SK-N-SH (cell line): ENCODE results near the gene HOPX. TPM values are rescaled to one million over a fixed set of nuclear protein-coding genes. Genes with fewer than 3 reads are reported as not detected.
"Not testable (repeated sequence)": the region's sequence is repeated elsewhere in the genome, so short reads cannot be mapped to it uniquely, and the experiment has no call there.

Experiments used
- CTCF ChIA-PET: fragments of 300-600, 350-600 bp; formaldehyde crosslinking; extraction: SDS; loops from one replicate; lab custom pipeline; 2021; lab: Yijun Ruan, JAX
- POLR2A ChIA-PET: fragments of 350-600 bp; sonication (Branson Sonifier 250); formaldehyde crosslinking; extraction: SDS; loops from one replicate; lab custom pipeline; 2020; ENCODE audit warnings: antibody characterized with exemption, inconsistent platforms; lab: Yijun Ruan, JAX
- DNase-seq: peaks from one replicate; pipeline ENCODE4 v3.0.0; 2012
- H2AFZ ChIP-seq: fragments of 200-600 bp; sonication (generic); 2 replicates; pipeline ENCODE4 v1.8.1; 2016; ENCODE audit warnings: antibody characterized with exemption, mild to moderate bottlenecking, low read depth
- H3F3A ChIP-seq: fragments of 200-600 bp; sonication (generic); replicated peaks from 2 replicates; pipeline ENCODE3; 2016; ENCODE audit warnings: antibody characterized with exemption, mild to moderate bottlenecking; ENCODE audit not compliant: insufficient read depth
- H3K27ac ChIP-seq, 2 experiments: fragments of 200-500 bp in 1 of 2; fragments of 200-600 bp in 1 of 2; sonication (Bioruptor generic) in 1 of 2; sonication (generic), shearing (Covaris generic) in 1 of 2; 2 replicates each; pipeline versions ENCODE4 v1.5.1 to v1.6.1; 2014 to 2016; ENCODE audit warnings: low read depth in 2 of 2, inconsistent platforms in 1 of 2, low read length in 1 of 2, mild to moderate bottlenecking in 1 of 2, mixed read lengths in 1 of 2
- H3K27me3 ChIP-seq: fragments of 200-600 bp; sonication (generic), shearing (Covaris generic); 2 replicates; pipeline ENCODE4 v1.6.1; 2016; ENCODE audit warnings: mixed run types; ENCODE audit not compliant: insufficient read depth
- H3K36me3 ChIP-seq, 2 experiments: fragments of 200-500 bp in 1 of 2; fragments of 200-600 bp in 1 of 2; sonication (Bioruptor generic) in 1 of 2; sonication (generic) in 1 of 2; replicated peaks in 1 of 2; 2 replicates each; pipeline versions ENCODE3 to v1.5.1; 2014 to 2016; ENCODE audit warnings: low read length in 1 of 2, mild to moderate bottlenecking in 1 of 2; ENCODE audit not compliant: insufficient read depth in 2 of 2, control insufficient read depth in 1 of 2
- H3K4me1 ChIP-seq, 2 experiments: fragments of 200-500 bp in 1 of 2; fragments of 200-600 bp in 1 of 2; sonication (Bioruptor generic) in 1 of 2; sonication (generic), shearing (Covaris generic) in 1 of 2; 2 replicates each; pipeline versions ENCODE4 v1.5.1 to v1.6.1; 2014 to 2016; ENCODE audit warnings: low read depth in 1 of 2, low read length in 1 of 2, mixed run types in 1 of 2; ENCODE audit not compliant: insufficient read depth in 2 of 2, control insufficient read depth in 1 of 2
- H3K4me2 ChIP-seq: fragments of 200-600 bp; sonication (generic), shearing (Covaris generic); 2 replicates; pipeline ENCODE4 v1.6.1; 2017; ENCODE audit warnings: mixed run types
- H3K4me3 ChIP-seq, 2 experiments: fragments of 200-500 bp in 1 of 2; fragments of 200-600 bp in 1 of 2; sonication (Bioruptor generic) in 1 of 2; sonication (generic), shearing (Covaris generic) in 1 of 2; 2 replicates each; pipeline versions ENCODE4 v1.5.1 to v1.8.1; 2014 to 2016; ENCODE audit warnings: low read depth in 2 of 2, inconsistent platforms in 1 of 2, low read length in 1 of 2, mild to moderate bottlenecking in 1 of 2, mixed read lengths in 1 of 2, moderate library complexity in 1 of 2
- H3K79me2 ChIP-seq: fragments of 200-600 bp; sonication (generic); 2 replicates; pipeline ENCODE4 v1.8.1; 2017; ENCODE audit warnings: mild to moderate bottlenecking; ENCODE audit not compliant: insufficient read depth
- H3K9ac ChIP-seq: fragments of 200-600 bp; sonication (generic); 2 replicates; pipeline ENCODE4 v1.6.1; 2017; ENCODE audit warnings: mixed run types
- H3K9me2 ChIP-seq: fragments of 200-600 bp; sonication (generic); 2 replicates; pipeline ENCODE4 v1.6.1; 2017; ENCODE audit warnings: mixed run types
- H3K9me3 ChIP-seq: fragments of 200-600 bp; sonication (generic); 2 replicates; pipeline ENCODE4 v1.6.1; 2017; ENCODE audit warnings: mixed run types, mild to moderate bottlenecking, moderate library complexity
- H4K20me1 ChIP-seq: fragments of 200-600 bp; sonication (generic); 2 replicates; pipeline ENCODE4 v1.6.1; 2017; ENCODE audit warnings: mild to moderate bottlenecking, mixed run types; ENCODE audit not compliant: insufficient read depth
- FOXM1 ChIP-seq: IDR thresholded peaks from 2 replicates; pipeline ENCODE4 v1.4.0; 2012; ENCODE audit warnings: low read depth, mild to moderate bottlenecking
- POLR2AphosphoS5 ChIP-seq: IDR thresholded peaks from 2 replicates; pipeline ENCODE4 v1.6.1; 2012; ENCODE audit warnings: low read depth, low read length
- RAD21 ChIP-seq: IDR thresholded peaks from 2 replicates; pipeline ENCODE4 v1.6.1; 2012; ENCODE audit warnings: mild to moderate bottlenecking, low read length
- SIN3A ChIP-seq: IDR thresholded peaks from 2 replicates; pipeline ENCODE4 v1.6.1; 2012; ENCODE audit warnings: low read depth, mild to moderate bottlenecking, low read length, moderate library complexity, borderline replicate concordance
- SMC3 ChIP-seq: IDR thresholded peaks from 2 replicates; pipeline ENCODE4 v1.6.1; 2012; ENCODE audit warnings: low read depth, low read length, improper control_type of control experiment
- WGBS: methylation state at CpG from one replicate; pipeline ENCODE4 v1.1.6; 2017; ENCODE audit warnings: low lambda C conversion rate; 5-methylcytosine and 5-hydroxymethylcytosine counted together
- polyA plus RNA-seq, 3 experiments: library from polyadenylated mRNA; depleted of rRNA; stranded (reverse); fragments of >200 nt; gene quantifications; 2 replicates each; pipeline ENCODE4 v1.2.3, GENCODE V29; 2012
- TF ChIP-seq, protein P1 (sequence below): IDR thresholded peaks from 2 replicates; pipeline ENCODE4; 2012
- TF ChIP-seq, protein P2 (sequence below): IDR thresholded peaks from 2 replicates; pipeline ENCODE4 v1.4.0; 2012; ENCODE audit warnings: low read depth, borderline replicate concordance
- TF ChIP-seq, protein P3 (sequence below): fragments of 150-350 bp; IDR thresholded peaks from 2 replicates; pipeline ENCODE4 v1.6.1; 2016; ENCODE audit warnings: mild to moderate bottlenecking, low read depth, low read length

The HOPX gene
- polyA plus RNA-seq, 1 of the 3 experiments (the other 2 are of a cell fraction): 0.05 TPM

DNA sequence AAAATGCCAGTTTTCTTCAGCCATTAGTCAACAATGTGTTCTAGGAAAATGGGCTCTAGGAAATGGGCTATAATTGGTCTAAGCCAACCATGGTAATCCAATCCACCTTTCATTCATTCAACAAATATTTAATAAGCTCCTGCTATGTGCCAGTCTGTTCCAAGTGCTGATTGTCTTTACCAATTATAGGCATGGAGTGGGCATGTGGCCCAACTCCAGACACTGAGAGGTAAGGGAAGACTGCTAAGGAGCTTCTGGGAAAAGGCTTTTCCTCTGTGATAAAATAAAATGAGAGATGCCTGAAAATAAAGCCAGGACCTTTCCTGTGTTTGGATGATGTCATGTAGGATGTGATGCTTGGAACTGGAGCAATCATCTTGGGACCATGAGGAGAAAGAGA lies 43.3 kb downstream of the HOPX start:
- DNase-seq: no peak
- Histone ChIP-seq H3K9ac (no peak overlapping the region), H3K9me2 (no peaks in the 10 kb centered on the region), H3K36me3 (no peaks in the 10 kb centered on the region), H3K79me2 (no peaks in the 10 kb centered on the region), H3K4me2 (no peak overlapping the region), H3K27me3 (no peaks in the 10 kb centered on the region), H3F3A (peaks cover 17% of the 10 kb centered on the region), H2AFZ (no peak overlapping the region), H3K27ac (no peak overlapping the region; a peak in 1 of 4 replicates), H4K20me1 (peaks cover 3% of the 10 kb centered on the region; the same call in 1 of the 2 replicates), H3K9me3 (no peaks in the 10 kb centered on the region), H3K4me3 (no peak overlapping the region), H3K4me1 (no peaks in the 10 kb centered on the region)
- ChIA-PET POLR2A (no interaction called here), CTCF (interaction anchor here (1.1 to 1.2 kb wide), 2 partner anchors 62 to 199 kb away, joined by 3 read pairs; no protein-coding TSS in a partner anchor)
- TF ChIP-seq, protein P1, sequence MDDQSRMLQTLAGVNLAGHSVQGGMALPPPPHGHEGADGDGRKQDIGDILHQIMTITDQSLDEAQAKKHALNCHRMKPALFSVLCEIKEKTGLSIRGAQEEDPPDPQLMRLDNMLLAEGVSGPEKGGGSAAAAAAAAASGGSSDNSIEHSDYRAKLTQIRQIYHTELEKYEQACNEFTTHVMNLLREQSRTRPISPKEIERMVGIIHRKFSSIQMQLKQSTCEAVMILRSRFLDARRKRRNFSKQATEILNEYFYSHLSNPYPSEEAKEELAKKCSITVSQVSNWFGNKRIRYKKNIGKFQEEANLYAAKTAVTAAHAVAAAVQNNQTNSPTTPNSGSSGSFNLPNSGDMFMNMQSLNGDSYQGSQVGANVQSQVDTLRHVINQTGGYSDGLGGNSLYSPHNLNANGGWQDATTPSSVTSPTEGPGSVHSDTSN: 0 out of 2 replicates have a peak, but pooled peaks have one; percentile 23
- no peak for TF ChIP-seq FOXM1

DNA sequence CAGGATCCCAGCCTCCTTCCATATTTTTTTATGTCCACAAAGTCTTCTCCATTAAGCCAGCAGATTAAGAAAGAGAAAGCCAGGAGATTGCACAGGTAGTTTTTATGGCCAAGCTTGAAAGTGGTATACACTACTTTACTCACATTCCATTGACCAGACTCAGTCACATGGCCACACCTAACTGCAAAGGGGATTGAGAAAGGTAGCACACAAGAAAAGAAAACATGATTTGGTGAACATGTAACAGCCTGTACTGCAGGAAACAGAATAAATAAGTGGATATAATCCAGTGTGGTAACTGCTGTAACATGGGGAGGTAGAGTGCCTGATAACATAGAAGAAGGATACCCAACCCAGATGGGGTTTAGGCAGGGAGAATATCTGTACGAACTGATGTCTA lies 43.9 kb downstream of the HOPX start:
- no peak for TF ChIP-seq SIN3A
- no peak for TF ChIP-seq POLR2AphosphoS5
- TF ChIP-seq SMC3: no peak
- TF ChIP-seq, protein P2, sequence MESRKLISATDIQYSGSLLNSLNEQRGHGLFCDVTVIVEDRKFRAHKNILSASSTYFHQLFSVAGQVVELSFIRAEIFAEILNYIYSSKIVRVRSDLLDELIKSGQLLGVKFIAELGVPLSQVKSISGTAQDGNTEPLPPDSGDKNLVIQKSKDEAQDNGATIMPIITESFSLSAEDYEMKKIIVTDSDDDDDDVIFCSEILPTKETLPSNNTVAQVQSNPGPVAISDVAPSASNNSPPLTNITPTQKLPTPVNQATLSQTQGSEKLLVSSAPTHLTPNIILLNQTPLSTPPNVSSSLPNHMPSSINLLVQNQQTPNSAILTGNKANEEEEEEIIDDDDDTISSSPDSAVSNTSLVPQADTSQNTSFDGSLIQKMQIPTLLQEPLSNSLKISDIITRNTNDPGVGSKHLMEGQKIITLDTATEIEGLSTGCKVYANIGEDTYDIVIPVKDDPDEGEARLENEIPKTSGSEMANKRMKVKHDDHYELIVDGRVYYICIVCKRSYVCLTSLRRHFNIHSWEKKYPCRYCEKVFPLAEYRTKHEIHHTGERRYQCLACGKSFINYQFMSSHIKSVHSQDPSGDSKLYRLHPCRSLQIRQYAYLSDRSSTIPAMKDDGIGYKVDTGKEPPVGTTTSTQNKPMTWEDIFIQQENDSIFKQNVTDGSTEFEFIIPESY: no peak
- TF ChIP-seq RAD21: no peak
- TF ChIP-seq, protein P3, sequence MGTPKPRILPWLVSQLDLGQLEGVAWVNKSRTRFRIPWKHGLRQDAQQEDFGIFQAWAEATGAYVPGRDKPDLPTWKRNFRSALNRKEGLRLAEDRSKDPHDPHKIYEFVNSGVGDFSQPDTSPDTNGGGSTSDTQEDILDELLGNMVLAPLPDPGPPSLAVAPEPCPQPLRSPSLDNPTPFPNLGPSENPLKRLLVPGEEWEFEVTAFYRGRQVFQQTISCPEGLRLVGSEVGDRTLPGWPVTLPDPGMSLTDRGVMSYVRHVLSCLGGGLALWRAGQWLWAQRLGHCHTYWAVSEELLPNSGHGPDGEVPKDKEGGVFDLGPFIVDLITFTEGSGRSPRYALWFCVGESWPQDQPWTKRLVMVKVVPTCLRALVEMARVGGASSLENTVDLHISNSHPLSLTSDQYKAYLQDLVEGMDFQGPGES: no peak
- TF ChIP-seq FOXM1: no peak
- Histone ChIP-seq H3K4me2 (no peak overlapping the region), H3K27me3 (no peaks in the 10 kb centered on the region), H3F3A (peaks cover 10% of the 10 kb centered on the region), H3K9me2 (no peaks in the 10 kb centered on the region), H3K4me3 (no peak overlapping the region), H4K20me1 (peaks cover 3% of the 10 kb centered on the region; the same call in 1 of the 2 replicates), H3K9me3 (no peaks in the 10 kb centered on the region), H3K36me3 (no peaks in the 10 kb centered on the region), H3K4me1 (no peaks in the 10 kb centered on the region), H2AFZ (no peak overlapping the region), H3K27ac (no peak overlapping the region), H3K79me2 (no peaks in the 10 kb centered on the region), H3K9ac (no peak overlapping the region)
- POLR2A ChIA-PET: no interaction called here
- no peak for DNase-seq
- 36% methylated on average over 1 of the region's 1 CpG for WGBS
- CTCF ChIA-PET: interaction anchor here (1.2 kb wide), 1 partner anchor 61 kb away, joined by 3 read pairs; no protein-coding TSS in a partner anchor

DNA sequence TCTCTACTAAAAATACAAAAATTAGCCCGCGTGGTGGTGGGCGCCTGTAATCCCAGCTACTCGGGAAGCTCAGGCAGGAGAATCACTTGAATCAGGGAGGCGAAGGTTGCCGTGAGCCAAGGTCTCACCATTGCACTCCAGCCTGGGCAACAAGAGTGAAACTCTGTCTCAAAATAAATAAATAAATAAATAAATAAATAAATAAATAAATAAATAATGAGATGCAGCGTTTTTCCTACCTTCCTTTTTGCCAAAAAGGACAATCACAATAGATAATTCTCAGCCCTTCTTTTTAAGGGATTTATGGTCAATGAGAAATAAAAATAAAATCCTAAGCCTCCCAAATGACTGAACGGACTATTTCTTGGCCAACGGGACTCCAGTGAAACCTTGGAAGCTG lies 46.1 kb downstream of the HOPX start:
- CTCF ChIA-PET, H3K4me3 ChIP-seq, H3K9me3 ChIP-seq, H3K4me2 ChIP-seq, H3K27ac ChIP-seq, H2AFZ ChIP-seq, POLR2A ChIA-PET, H3K9me2 ChIP-seq, DNase-seq, H3K36me3 ChIP-seq, H3K79me2 ChIP-seq, H4K20me1 ChIP-seq, H3K9ac ChIP-seq, H3K27me3 ChIP-seq: not testable (repeated sequence)
- Histone ChIP-seq H3F3A (peaks cover 17% of the 10 kb centered on the region), H3K4me1 (peaks cover 0 to 12% of the 10 kb centered on the region in 2 experiments; a peak in 1 of 4 replicates)
- 84% methylated on average over 6 of the region's 9 CpGs for WGBS
